SK-N-SH treated with all-trans-retinoic acid at 6 μM for 48 hours (cell line): ENCODE measurements around the gene SHC1.

ENCODE experiments used
- ATAC-seq: fragments of 200-7000 bp; cut with Tn5 transposase; 3 replicates; pipeline ENCODE4 v1.9.1; 2020; ENCODE audit warnings: mild to moderate bottlenecking, moderate library complexity
- ARNTL ChIP-seq: fragments of 450-650 bp; formaldehyde crosslinking; IDR thresholded peaks from 2 replicates; pipeline ENCODE4 v1.5.0; 2020; ENCODE audit warnings: low read depth, mild to moderate bottlenecking, moderate library complexity, borderline replicate concordance
- BACH2 ChIP-seq: fragments of 250-450 bp; sonication (Bioruptor Pico); IDR thresholded peaks from 2 replicates; pipeline ENCODE4 v1.9.0; 2021; ENCODE audit warnings: mild to moderate bottlenecking, borderline replicate concordance
- CSDC2 ChIP-seq: fragments of 250-450 bp; sonication (Bioruptor Pico); IDR thresholded peaks from 2 replicates; pipeline ENCODE4 v1.5.0; 2020; ENCODE audit warnings: mild to moderate bottlenecking, moderate library complexity
- ESRRG ChIP-seq: fragments of 250-450 bp; sonication (Bioruptor Pico); IDR thresholded peaks from 2 replicates; pipeline ENCODE4 v1.6.1; 2021; ENCODE audit warnings: mild to moderate bottlenecking
- GLIS3 ChIP-seq: fragments of 250-450 bp; sonication (Bioruptor Pico); IDR thresholded peaks from 2 replicates; pipeline ENCODE4 v1.5.0; 2020; ENCODE audit warnings: mild to moderate bottlenecking, moderate library complexity
- ISL1 ChIP-seq: fragments of 250-450 bp; sonication (Bioruptor Pico); IDR thresholded peaks from 2 replicates; pipeline ENCODE4 v2.1.2; 2022; ENCODE audit warnings: mild to moderate bottlenecking, moderate library complexity
- PPARA ChIP-seq: fragments of 250-450 bp; sonication (Bioruptor Pico); IDR thresholded peaks from 2 replicates; pipeline ENCODE4 v1.5.0; 2020; ENCODE audit warnings: mild to moderate bottlenecking, borderline replicate concordance
- RARB ChIP-seq: fragments of 250-450 bp; sonication (Bioruptor Pico); IDR thresholded peaks from 2 replicates; pipeline ENCODE4 v1.8.0; 2021; ENCODE audit warnings: mild to moderate bottlenecking, moderate library complexity
- SNAI2 ChIP-seq: fragments of 250-450 bp; sonication (Bioruptor Pico); IDR thresholded peaks from 2 replicates; pipeline ENCODE4 v1.5.0; 2020; ENCODE audit warnings: mild to moderate bottlenecking, moderate library complexity
- TCF4 ChIP-seq: fragments of 250-450 bp; sonication (Bioruptor Pico); IDR thresholded peaks from 2 replicates; pipeline ENCODE4 v1.8.0; 2021; ENCODE audit warnings: mild to moderate bottlenecking, moderate library complexity, borderline replicate concordance
- TOX ChIP-seq: fragments of 250-450 bp; sonication (Bioruptor Pico); IDR thresholded peaks from 2 replicates; pipeline ENCODE4 v1.8.0; 2021; ENCODE audit warnings: mild to moderate bottlenecking, moderate library complexity, borderline replicate concordance
- ZC3H10 ChIP-seq: fragments of 250-450 bp; sonication (Bioruptor Pico); IDR thresholded peaks from 2 replicates; pipeline ENCODE4 v1.5.1; 2021; ENCODE audit warnings: mild to moderate bottlenecking, moderate library complexity
- ZFP3 ChIP-seq: fragments of 250-450 bp; sonication (Bioruptor Pico); IDR thresholded peaks from 2 replicates; pipeline ENCODE4 v1.5.0; 2020; ENCODE audit warnings: mild to moderate bottlenecking, moderate library complexity
- ZFP30 ChIP-seq: fragments of 450-650 bp; formaldehyde crosslinking; IDR thresholded peaks from 2 replicates; pipeline ENCODE4 v1.5.0; 2022; ENCODE audit warnings: mild to moderate bottlenecking, moderate library complexity
- TF ChIP-seq, protein P1 (sequence below): fragments of 250-450 bp; sonication (Bioruptor Pico); IDR thresholded peaks from 2 replicates; pipeline ENCODE4 v1.5.0; 2020; ENCODE audit warnings: mild to moderate bottlenecking, moderate library complexity
- TF ChIP-seq, protein P2 (sequence below): fragments of 250-450 bp; sonication (Bioruptor Pico); IDR thresholded peaks from 2 replicates; pipeline ENCODE4 v1.5.1; 2021; ENCODE audit warnings: mild to moderate bottlenecking, moderate library complexity
- TF ChIP-seq, protein P3 (sequence below): fragments of 250-450 bp; sonication (Bioruptor Pico); IDR thresholded peaks from 2 replicates; pipeline ENCODE4 v1.5.1; 2020; ENCODE audit warnings: low read depth, mild to moderate bottlenecking, moderate library complexity
- TF ChIP-seq, protein P4 (sequence below): fragments of 250-450 bp; sonication (Bioruptor Pico); IDR thresholded peaks from 2 replicates; pipeline ENCODE4 v1.8.0; 2020; ENCODE audit warnings: mild to moderate bottlenecking, moderate library complexity, borderline replicate concordance

The SHC1 gene

DNA sequence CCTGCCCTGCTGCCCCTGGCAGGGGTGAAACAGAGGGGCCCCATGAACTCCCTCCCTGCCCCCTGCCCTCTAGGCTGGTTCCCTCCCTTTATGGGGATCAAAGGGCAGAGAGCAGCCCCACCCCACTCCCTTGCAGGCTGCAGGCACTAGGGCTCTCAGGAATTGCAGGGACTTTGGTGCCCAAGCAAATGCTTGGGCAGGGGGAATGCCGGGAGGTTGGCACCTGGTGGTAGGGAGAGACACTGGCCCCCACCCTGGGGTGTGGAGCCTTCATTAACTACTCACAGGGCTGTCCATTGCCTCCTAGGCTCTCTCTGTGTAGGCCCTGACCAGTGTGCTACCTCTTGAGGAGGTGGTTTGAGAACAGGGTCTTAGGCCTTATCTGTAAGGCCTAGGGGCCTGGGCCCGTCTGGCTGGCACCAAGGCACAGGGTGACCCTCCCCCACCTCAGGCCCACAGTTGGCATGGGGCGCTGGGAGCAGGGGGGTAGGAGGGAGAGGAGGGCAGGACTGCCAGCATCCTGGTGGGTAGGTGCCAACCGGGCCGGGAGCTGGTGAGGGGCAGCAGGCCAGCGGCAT, 36.8 kb upstream of the SHC1 start:
- ATAC-seq = no peak
- TF ChIP-seq PPARA (CRISPR knock-in tag) = no peak
- TF ChIP-seq, protein P1, sequence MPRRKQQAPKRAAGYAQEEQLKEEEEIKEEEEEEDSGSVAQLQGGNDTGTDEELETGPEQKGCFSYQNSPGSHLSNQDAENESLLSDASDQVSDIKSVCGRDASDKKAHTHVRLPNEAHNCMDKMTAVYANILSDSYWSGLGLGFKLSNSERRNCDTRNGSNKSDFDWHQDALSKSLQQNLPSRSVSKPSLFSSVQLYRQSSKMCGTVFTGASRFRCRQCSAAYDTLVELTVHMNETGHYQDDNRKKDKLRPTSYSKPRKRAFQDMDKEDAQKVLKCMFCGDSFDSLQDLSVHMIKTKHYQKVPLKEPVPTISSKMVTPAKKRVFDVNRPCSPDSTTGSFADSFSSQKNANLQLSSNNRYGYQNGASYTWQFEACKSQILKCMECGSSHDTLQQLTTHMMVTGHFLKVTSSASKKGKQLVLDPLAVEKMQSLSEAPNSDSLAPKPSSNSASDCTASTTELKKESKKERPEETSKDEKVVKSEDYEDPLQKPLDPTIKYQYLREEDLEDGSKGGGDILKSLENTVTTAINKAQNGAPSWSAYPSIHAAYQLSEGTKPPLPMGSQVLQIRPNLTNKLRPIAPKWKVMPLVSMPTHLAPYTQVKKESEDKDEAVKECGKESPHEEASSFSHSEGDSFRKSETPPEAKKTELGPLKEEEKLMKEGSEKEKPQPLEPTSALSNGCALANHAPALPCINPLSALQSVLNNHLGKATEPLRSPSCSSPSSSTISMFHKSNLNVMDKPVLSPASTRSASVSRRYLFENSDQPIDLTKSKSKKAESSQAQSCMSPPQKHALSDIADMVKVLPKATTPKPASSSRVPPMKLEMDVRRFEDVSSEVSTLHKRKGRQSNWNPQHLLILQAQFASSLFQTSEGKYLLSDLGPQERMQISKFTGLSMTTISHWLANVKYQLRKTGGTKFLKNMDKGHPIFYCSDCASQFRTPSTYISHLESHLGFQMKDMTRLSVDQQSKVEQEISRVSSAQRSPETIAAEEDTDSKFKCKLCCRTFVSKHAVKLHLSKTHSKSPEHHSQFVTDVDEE (CRISPR knock-in tag) = no peak
- TF ChIP-seq ISL1 = no peak
- TF ChIP-seq RARB (CRISPR knock-in tag) = no peak
- TF ChIP-seq, protein P2, sequence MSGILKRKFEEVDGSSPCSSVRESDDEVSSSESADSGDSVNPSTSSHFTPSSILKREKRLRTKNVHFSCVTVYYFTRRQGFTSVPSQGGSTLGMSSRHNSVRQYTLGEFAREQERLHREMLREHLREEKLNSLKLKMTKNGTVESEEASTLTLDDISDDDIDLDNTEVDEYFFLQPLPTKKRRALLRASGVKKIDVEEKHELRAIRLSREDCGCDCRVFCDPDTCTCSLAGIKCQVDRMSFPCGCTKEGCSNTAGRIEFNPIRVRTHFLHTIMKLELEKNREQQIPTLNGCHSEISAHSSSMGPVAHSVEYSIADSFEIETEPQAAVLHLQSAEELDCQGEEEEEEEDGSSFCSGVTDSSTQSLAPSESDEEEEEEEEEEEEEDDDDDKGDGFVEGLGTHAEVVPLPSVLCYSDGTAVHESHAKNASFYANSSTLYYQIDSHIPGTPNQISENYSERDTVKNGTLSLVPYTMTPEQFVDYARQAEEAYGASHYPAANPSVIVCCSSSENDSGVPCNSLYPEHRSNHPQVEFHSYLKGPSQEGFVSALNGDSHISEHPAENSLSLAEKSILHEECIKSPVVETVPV = no peak
- TF ChIP-seq ESRRG (CRISPR knock-in tag) = no peak
- TF ChIP-seq, protein P3, sequence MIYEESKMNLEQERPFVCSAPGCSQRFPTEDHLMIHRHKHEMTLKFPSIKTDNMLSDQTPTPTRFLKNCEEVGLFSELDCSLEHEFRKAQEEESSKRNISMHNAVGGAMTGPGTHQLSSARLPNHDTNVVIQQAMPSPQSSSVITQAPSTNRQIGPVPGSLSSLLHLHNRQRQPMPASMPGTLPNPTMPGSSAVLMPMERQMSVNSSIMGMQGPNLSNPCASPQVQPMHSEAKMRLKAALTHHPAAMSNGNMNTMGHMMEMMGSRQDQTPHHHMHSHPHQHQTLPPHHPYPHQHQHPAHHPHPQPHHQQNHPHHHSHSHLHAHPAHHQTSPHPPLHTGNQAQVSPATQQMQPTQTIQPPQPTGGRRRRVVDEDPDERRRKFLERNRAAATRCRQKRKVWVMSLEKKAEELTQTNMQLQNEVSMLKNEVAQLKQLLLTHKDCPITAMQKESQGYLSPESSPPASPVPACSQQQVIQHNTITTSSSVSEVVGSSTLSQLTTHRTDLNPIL (CRISPR knock-in tag) = no peak

DNA sequence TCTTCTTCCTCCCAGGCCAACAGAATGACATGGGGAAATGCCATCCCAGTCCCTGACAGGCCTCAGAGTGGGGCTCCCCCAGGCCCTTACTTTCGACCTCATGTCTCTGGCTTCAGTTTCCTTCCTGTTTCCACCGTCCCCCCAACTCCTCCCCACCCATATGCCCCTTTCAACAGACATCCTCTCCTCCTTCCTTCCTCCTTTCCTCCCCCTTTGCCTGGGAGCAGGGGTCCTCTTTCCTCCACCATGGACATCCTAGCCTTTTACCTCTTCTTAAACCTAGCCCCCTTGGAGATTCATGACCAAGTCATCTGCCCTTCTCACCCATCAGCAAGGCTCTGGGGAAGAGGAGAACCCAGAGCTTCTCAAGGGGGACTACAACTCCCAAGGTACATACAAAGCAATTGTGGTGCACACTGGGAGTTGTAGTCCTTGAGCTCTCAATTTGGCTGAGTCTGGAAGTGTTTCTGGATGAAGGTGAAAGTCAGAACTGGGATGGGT, 36.1 kb upstream of the SHC1 start:
- no peak for TF ChIP-seq TOX (CRISPR knock-in tag)
- TF ChIP-seq, protein P4, sequence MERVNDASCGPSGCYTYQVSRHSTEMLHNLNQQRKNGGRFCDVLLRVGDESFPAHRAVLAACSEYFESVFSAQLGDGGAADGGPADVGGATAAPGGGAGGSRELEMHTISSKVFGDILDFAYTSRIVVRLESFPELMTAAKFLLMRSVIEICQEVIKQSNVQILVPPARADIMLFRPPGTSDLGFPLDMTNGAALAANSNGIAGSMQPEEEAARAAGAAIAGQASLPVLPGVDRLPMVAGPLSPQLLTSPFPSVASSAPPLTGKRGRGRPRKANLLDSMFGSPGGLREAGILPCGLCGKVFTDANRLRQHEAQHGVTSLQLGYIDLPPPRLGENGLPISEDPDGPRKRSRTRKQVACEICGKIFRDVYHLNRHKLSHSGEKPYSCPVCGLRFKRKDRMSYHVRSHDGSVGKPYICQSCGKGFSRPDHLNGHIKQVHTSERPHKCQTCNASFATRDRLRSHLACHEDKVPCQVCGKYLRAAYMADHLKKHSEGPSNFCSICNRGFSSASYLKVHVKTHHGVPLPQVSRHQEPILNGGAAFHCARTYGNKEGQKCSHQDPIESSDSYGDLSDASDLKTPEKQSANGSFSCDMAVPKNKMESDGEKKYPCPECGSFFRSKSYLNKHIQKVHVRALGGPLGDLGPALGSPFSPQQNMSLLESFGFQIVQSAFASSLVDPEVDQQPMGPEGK (CRISPR knock-in tag) = no peak
- no peak for TF ChIP-seq SNAI2 (CRISPR knock-in tag)
- TF ChIP-seq ZFP3 (CRISPR knock-in tag) = no peak
- TF ChIP-seq ARNTL (CRISPR knock-in tag) = no peak
- no peak for TF ChIP-seq ZFP30 (CRISPR knock-in tag)
- TF ChIP-seq ZC3H10 (CRISPR knock-in tag) = no peak
- TF ChIP-seq CSDC2 (CRISPR knock-in tag) = no peak
- TF ChIP-seq GLIS3 = no peak
- no peak for TF ChIP-seq TCF4 (CRISPR knock-in tag)
- TF ChIP-seq BACH2 (CRISPR knock-in tag) = no peak
- TF ChIP-seq, protein P3 (CRISPR knock-in tag) = no peak
- TF ChIP-seq, protein P2 = no peak
- no peak for ATAC-seq
